Activated naive CD8-positive, alpha-beta T cell treated with anti-CD3 and anti-CD28 coated beads for 36 hours (primary cell): ENCODE data around the gene DYNC1H1. TPM values are rescaled to one million over a fixed set of nuclear protein-coding genes. Genes with fewer than 3 reads are reported as not detected.

Experiments
- DNase-seq: peaks from one replicate; pipeline ENCODE4 v3.0.0; 2021
- H3K27ac Mint-ChIP-seq: one replicate; pipeline ENCODE4 v1.8.0; 2022; ENCODE audit warnings: mild to moderate bottlenecking, moderate library complexity, mixed read lengths
- H3K27me3 Mint-ChIP-seq: one replicate; pipeline ENCODE4 v1.8.0; 2022; ENCODE audit warnings: mild to moderate bottlenecking, mixed read lengths
- H3K36me3 Mint-ChIP-seq: one replicate; pipeline ENCODE4 v1.8.0; 2021; ENCODE audit warnings: mild to moderate bottlenecking, mixed read lengths
- H3K4me1 Mint-ChIP-seq: one replicate; pipeline ENCODE4 v1.8.0; 2021; ENCODE audit warnings: mixed read lengths
- H3K4me3 Mint-ChIP-seq: one replicate; pipeline ENCODE4 v1.8.0; 2022; ENCODE audit warnings: mild to moderate bottlenecking, moderate library complexity, mixed read lengths
- H3K9me3 Mint-ChIP-seq: one replicate; pipeline ENCODE4 v1.8.0; 2022; ENCODE audit warnings: mixed read lengths
- total RNA-seq, 2 experiments: library from RNA; stranded (reverse); gene quantifications; one replicate each; pipeline ENCODE4 v1.2.3, GENCODE V29; 2021

DYNC1H1 gene
- total RNA-seq, 2 experiments from 2014 or later, result 216 to 227 TPM

DNA sequence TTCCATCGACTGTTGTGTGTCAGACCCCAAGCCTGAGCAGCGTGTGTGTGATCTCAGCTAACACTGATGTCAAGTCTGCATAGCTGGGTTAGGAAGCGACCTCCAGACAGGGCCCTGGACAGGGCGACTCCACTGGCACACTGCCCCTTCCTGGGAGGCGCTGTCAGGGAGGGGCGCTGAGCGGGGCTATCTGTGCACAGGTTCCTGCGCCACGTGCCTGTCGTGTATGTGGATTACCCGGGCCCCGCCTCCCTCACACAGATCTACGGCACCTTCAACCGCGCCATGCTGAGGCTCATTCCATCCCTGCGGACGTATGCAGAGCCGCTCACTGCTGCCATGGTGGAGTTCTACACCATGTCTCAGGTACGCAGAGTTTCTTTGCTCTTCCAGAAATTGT is 53.9 kb downstream of the DYNC1H1 start:
- H3K9me3 Mint-ChIP-seq, result no peaks in the 10 kb centered on the region

DNA sequence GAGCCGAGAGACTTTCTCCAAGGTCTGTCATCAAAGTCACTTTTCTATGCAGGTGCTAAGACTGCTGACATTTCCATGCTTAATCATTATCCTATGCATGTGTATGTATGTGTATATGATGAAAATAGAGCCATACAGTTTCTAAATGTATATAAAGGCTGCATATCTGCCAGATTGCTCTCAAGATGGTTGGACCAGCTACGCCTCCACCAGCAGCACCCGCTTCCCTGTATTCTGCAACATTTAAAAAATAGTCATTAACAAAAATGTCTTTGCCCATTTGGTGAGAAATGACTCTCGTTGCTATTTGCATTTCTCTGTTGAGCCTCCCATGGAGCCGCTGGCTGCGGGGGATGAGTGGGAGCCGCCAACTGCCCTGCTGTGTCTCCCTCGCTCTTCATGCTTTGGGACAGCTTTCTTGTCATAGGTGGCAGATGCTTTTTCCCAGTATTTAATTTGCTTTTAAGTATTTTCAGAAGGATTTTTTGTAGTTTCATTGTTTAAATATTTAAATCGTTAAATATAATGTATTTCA is 54.7 kb downstream of the DYNC1H1 start:
- H3K4me1 Mint-ChIP-seq, result peaks cover 28% of the 10 kb centered on the region
- H3K36me3 Mint-ChIP-seq, result peaks cover 41% of the 10 kb centered on the region
- no peaks in the 10 kb centered on the region for H3K27me3 Mint-ChIP-seq
- H3K9me3 Mint-ChIP-seq, result no peaks in the 10 kb centered on the region
- H3K27ac Mint-ChIP-seq, result peak overlapping the region; percentile 34
- no peak overlapping the region for H3K4me3 Mint-ChIP-seq
- no peak for DNase-seq

More for the DNA sequence above, 53.9 kb downstream of the DYNC1H1 start:
- Mint-ChIP-seq H3K4me3 (no peak overlapping the region), H3K36me3 (peaks cover 43% of the 10 kb centered on the region), H3K4me1 (peaks cover 28% of the 10 kb centered on the region), H3K27ac (peak overlapping the region; percentile 14), H3K27me3 (no peaks in the 10 kb centered on the region)
- DNase-seq, result no peak

DNA sequence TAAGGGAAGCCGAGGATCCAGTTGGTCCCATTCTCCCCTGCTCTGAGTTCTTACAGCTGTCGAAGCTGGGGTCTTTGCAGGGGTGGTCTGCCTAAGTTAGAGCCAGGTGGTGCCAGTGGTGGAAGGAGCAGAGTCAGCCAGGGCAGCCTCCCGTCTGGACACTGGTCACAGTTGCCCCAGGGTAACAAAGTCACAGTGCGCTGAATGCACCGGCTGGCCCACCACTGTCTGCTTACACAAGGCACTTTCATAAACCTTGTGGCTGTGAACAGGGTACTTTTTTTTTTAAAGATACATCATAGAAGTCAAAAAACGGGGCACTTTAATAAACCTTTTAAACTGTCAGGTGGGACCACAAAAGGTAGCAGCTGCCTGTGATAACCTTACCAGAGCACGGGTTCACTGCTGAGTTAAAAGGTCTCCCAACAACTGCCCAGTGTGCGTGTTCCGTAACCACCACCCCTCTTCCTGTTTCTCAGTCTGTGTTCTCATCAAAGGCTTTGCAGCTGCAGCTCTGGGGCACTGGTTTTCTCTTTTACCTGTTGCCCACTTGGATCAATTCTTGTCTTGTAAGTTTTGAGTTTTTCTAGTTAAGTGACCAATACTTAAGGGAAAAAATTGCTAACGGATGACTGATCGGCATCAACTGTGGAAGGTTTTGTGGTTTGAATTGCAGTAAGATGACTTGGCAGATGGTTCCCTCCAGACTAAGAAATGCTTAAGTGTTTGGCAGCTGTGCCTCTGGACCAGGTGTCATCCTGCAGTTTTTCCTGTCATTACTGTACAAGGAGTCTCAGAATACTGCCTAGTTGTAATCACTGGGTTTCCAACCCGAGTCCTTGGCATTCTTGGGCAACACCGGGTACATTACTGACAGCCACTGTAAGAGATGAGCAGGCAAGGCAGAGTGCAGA is 55.9 kb downstream of the DYNC1H1 start:
- Mint-ChIP-seq H3K36me3 (peaks cover 44% of the 10 kb centered on the region), H3K27me3 (no peaks in the 10 kb centered on the region), H3K9me3 (no peaks in the 10 kb centered on the region), H3K27ac (peak overlapping the region; percentile 91), H3K4me3 (peak overlapping the region; percentile 45), H3K4me1 (peaks cover 28% of the 10 kb centered on the region)
- DNase-seq, result peak; percentile 74

DNA sequence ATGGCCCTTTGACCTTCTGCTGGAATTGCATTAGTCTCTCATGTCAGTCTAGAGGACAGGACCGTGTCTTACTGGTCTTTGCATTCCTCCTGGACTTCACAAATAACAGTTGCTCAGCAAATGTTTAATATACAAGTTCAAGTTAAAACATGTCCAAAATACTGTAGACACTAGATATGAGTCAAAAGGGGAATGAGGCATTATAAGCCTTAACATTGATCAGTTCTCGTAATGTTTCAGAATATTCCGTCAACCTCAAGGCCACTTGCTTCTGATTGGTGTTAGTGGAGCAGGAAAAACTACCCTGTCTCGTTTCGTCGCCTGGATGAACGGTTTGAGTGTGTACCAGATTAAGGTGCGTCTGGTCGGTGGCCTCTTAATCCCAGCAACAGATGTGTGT is 62.6 kb downstream of the DYNC1H1 start:
- no peak overlapping the region for H3K4me3 Mint-ChIP-seq

DNA sequence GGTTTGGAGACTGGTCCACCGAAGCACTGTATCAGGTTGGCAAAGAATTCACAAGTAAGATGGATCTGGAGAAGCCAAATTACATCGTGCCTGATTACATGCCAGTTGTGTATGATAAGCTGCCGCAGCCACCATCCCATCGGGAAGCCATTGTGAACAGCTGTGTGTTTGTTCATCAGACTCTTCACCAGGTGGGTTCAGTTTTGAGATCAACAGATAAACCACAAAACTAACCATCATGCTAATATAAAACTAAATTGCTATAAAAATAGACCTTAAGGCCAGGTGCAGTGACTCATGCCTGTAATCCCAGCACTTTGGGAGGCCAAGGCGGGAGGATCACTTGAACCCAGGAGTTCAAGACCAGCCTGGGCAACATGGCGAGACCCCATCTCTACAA is 63.6 kb downstream of the DYNC1H1 start:
- Mint-ChIP-seq H3K4me1 (no peaks in the 10 kb centered on the region), H3K9me3 (no peaks in the 10 kb centered on the region), H3K27ac (no peak overlapping the region), H3K36me3 (peaks cover 33% of the 10 kb centered on the region), H3K27me3 (no peaks in the 10 kb centered on the region), H3K4me3 (no peak overlapping the region)
- no peak for DNase-seq

More for the DNA sequence above, 62.6 kb downstream of the DYNC1H1 start:
- Mint-ChIP-seq H3K4me1 (no peaks in the 10 kb centered on the region), H3K9me3 (no peaks in the 10 kb centered on the region), H3K27ac (peak overlapping the region; percentile 8), H3K36me3 (peaks cover 33% of the 10 kb centered on the region), H3K27me3 (no peaks in the 10 kb centered on the region)
- DNase-seq, result no peak

DNA sequence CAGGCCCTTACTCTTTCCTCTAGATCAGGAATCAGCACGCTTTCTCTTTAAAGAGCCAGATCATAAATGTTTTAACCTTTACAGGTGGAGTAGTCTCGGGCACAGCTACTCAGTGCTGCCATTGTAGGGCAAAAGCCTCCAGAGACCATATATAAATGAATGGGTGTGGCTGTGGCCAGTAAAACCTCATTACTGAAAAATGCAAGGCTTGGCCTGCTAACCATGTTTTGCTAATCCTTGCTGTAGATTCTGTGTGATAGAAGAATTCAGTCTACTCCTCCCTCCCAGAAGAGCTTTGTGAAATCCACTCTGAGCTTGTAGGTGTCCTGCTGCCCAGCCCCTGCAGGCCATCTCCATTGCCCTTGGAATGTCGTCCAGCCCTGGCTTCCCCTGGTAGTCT is 64.4 kb downstream of the DYNC1H1 start:
- no peak overlapping the region for H3K27ac Mint-ChIP-seq

DNA sequence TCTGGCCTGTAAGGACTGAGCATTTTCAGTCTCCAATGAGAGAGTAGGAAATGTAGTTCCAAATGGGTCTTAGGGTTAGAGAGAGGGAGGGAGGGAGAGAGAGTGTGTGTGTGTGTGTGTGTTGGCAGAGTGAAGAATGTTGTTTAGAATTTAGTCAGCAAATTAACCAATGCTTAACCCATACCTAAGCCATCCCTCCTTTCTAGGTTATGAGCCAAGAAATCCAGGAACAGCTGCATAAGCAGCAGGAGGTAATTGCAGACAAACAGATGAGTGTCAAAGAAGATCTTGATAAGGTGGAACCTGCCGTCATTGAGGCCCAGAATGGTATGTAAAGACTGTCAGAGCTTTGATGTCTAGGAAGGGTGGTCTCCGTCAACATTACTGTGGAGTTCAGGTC is 65.6 kb downstream of the DYNC1H1 start:
- Mint-ChIP-seq H3K4me3 (no peak overlapping the region), H3K27me3 (no peaks in the 10 kb centered on the region), H3K36me3 (peaks cover 38% of the 10 kb centered on the region), H3K27ac (no peak overlapping the region), H3K4me1 (no peaks in the 10 kb centered on the region), H3K9me3 (no peaks in the 10 kb centered on the region)
- DNase-seq, result no peak

More for the DNA sequence above, 64.4 kb downstream of the DYNC1H1 start:
- Mint-ChIP-seq H3K36me3 (peaks cover 38% of the 10 kb centered on the region), H3K27me3 (no peaks in the 10 kb centered on the region), H3K4me3 (no peak overlapping the region), H3K4me1 (no peaks in the 10 kb centered on the region), H3K9me3 (no peaks in the 10 kb centered on the region)
- no peak for DNase-seq

DNA sequence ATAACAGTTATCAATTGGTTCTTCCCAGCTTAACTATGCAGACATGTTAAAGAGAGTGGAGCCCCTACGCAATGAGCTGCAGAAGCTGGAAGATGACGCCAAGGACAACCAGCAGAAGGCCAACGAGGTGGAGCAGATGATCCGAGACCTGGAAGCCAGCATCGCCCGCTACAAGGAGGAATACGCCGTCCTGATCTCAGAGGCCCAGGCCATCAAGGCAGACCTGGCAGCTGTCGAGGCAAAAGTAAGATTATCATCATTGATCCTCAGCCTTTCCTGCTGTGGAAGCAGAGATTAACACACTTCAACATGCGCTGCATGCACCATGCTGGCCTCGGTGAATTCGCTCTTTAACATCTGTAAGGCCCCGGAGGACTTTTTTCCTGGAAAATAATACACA is 68.9 kb downstream of the DYNC1H1 start:
- H3K27ac Mint-ChIP-seq, result no peak overlapping the region
- H3K27me3 Mint-ChIP-seq, result no peaks in the 10 kb centered on the region
- H3K36me3 Mint-ChIP-seq, result peaks cover 31% of the 10 kb centered on the region
- H3K4me3 Mint-ChIP-seq, result no peak overlapping the region
- no peaks in the 10 kb centered on the region for H3K4me1 Mint-ChIP-seq
- DNase-seq, result no peak
- no peaks in the 10 kb centered on the region for H3K9me3 Mint-ChIP-seq

DNA sequence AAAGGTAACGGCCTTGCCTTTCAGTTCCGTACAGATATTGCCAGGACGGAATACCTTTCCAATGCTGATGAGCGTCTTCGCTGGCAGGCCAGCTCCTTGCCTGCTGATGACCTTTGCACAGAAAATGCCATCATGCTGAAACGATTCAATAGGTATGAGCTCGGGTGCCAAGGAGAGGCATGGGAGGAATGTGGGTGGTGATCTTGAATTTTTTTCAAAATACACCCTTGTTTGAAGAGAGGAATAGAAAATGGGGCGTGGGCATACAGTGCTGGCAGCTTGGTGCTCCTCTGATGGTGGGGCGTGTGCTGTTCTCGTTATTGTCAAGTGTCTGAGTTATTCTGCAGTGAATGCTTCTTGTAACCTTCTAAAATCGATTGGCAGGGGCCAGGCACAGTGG is 69.9 kb downstream of the DYNC1H1 start:
- H3K36me3 Mint-ChIP-seq, result peaks cover 28% of the 10 kb centered on the region
- no peak for DNase-seq

DNA sequence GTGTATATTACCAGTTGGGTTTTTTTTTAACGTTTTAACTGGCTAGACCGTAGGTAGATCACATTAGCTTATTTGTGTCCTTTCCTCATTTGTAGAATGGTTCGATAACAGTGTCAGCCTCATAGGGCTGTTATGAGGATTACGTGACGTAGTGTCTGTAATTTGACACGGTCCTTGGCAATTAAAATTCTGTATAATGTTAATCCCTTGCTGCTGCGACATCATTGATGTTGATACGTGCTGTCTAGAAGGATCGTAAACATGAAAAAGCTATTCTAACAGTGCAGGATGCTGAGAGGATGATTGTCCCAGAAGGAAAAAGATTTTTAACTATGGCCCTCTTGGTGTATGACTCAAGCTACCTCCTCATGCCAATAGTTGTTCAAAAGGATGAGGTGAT is 71.5 kb downstream of the DYNC1H1 start:
- no peaks in the 10 kb centered on the region for H3K27me3 Mint-ChIP-seq
- no peak overlapping the region for H3K27ac Mint-ChIP-seq
- peaks cover 27% of the 10 kb centered on the region for H3K36me3 Mint-ChIP-seq
- no peak overlapping the region for H3K4me3 Mint-ChIP-seq
- DNase-seq, result no peak
- H3K9me3 Mint-ChIP-seq, result no peaks in the 10 kb centered on the region
- H3K4me1 Mint-ChIP-seq, result no peaks in the 10 kb centered on the region

More for the DNA sequence above, 69.9 kb downstream of the DYNC1H1 start:
- no peak overlapping the region for H3K27ac Mint-ChIP-seq
- H3K9me3 Mint-ChIP-seq, result no peaks in the 10 kb centered on the region
- no peaks in the 10 kb centered on the region for H3K27me3 Mint-ChIP-seq
- H3K4me1 Mint-ChIP-seq, result no peaks in the 10 kb centered on the region
- no peak overlapping the region for H3K4me3 Mint-ChIP-seq

DNA sequence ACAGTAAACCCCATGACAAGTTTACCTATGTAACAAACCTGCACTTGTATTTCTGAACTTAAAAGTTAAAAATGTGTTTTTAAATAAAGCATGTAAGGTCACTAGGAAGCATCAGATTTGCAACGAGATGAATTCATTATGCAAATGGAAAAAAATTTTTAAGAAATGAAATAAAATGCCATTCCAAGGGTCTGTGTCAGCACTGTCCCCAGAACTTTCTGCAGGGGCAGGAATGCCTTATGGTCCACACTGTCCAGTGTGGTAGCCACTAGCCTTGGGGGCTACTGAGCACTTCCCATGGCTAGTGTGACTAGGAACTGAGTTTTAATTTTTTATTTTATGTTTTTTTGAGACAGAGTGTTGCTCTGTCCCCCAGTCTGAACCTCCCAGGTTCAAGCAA is 73.3 kb downstream of the DYNC1H1 start:
- Mint-ChIP-seq H3K36me3 (peaks cover 27% of the 10 kb centered on the region), H3K4me3 (no peak overlapping the region), H3K9me3 (no peaks in the 10 kb centered on the region), H3K4me1 (no peaks in the 10 kb centered on the region), H3K27ac (no peak overlapping the region), H3K27me3 (no peaks in the 10 kb centered on the region)
- no peak for DNase-seq

DNA sequence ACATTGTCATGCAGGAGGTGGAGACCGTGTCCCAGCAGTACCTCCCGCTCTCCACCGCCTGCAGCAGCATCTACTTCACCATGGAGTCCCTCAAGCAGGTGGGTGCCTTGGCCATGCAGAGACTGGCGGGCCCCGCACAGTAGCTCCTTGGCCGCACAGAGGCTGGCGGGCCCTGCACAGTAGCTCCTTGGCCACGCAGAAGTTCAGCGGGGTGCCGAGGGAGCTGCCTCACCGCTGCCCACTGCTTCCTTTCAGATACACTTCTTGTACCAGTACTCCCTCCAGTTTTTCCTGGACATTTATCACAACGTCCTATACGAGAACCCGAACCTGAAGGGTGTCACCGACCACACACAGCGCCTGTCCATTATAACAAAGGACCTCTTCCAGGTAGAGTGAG is 74.8 kb downstream of the DYNC1H1 start:
- Mint-ChIP-seq H3K36me3 (peaks cover 20% of the 10 kb centered on the region), H3K4me1 (no peaks in the 10 kb centered on the region), H3K4me3 (no peak overlapping the region), H3K9me3 (no peaks in the 10 kb centered on the region), H3K27me3 (no peaks in the 10 kb centered on the region), H3K27ac (no peak overlapping the region)
- no peak for DNase-seq

DNA sequence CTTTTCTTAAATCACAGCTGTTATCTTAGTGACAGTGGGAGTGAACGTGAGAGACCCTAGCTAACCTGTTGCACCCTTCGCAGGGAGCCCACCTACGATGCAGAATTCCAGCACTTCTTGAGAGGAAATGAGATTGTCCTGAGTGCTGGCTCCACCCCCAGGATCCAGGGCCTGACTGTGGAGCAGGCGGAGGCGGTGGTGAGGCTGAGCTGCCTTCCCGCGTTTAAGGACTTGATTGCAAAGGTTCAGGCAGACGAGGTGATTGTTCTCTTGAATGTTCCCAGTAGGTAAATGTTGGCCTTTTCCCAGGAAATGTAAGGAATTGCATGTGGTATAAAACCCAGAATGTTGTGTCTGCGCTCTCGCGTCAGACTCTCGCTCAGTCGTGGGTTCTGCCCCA is 75.8 kb downstream of the DYNC1H1 start:
- H3K27me3 Mint-ChIP-seq, result no peaks in the 10 kb centered on the region
- H3K9me3 Mint-ChIP-seq, result no peaks in the 10 kb centered on the region
- H3K4me3 Mint-ChIP-seq, result no peak overlapping the region
- H3K4me1 Mint-ChIP-seq, result no peaks in the 10 kb centered on the region
- DNase-seq, result no peak
- peaks cover 15% of the 10 kb centered on the region for H3K36me3 Mint-ChIP-seq
- no peak overlapping the region for H3K27ac Mint-ChIP-seq

DNA sequence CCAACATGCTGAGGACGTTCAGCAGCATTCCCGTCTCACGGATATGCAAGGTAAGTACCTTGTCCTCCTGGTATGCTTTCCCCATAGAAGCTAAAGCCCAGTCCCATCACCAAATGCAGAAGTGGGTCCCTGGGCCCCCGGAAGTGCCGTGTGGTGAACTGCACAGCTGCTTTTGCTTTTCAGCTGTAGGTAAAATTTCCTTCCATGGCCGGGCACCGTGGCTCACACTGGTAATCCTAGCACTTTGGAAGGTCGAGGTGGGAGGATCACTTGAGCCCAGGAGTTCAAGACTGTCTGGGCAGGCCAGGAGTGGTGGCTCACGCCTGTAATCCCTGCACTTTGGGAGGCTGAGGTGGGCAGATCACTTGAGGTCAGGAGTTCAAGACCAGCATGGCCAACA is 78.3 kb downstream of the DYNC1H1 start:
- Mint-ChIP-seq H3K36me3 (peaks cover 14% of the 10 kb centered on the region), H3K4me3 (no peak overlapping the region), H3K27me3 (no peaks in the 10 kb centered on the region), H3K9me3 (no peaks in the 10 kb centered on the region), H3K4me1 (no peaks in the 10 kb centered on the region), H3K27ac (no peak overlapping the region)
- DNase-seq, result no peak

DNA sequence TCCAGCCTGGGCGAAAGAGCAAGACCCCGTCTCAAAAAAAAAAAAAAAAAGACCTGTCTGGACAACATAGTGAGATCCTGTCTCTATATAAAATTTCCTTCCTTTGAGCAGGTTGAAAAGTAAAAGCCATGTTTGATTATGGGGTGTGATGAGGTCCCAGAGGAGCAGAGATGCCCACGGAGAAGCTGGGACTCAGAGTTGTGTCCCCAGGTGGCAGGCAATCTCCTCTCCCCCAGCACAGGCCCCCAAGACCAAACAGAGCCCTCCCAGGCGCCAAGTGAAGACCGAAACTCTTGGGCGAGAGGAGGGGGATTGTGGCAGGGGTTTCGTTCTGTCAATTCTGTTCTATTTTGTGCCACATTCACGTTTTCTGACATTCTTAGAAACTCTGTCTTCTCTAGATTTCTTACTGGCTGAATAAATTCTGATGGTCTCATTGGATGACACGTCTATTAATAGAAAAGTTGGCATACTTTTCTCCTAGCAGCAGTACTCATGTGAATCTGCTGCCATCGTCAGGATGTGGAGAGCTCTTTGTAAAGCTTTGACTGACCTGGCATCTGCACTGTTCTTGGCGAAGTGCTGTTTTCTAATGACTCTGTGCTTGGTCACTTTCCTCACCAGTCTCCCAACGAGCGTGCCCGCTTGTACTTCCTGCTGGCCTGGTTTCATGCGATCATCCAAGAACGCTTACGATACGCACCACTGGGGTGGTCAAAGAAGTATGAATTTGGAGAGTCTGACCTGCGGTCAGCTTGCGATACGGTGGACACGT is 79.1 kb downstream of the DYNC1H1 start:
- no peak for DNase-seq
- Mint-ChIP-seq H3K27me3 (no peaks in the 10 kb centered on the region), H3K9me3 (no peaks in the 10 kb centered on the region), H3K27ac (no peak overlapping the region), H3K4me1 (no peaks in the 10 kb centered on the region), H3K4me3 (no peak overlapping the region), H3K36me3 (peaks cover 14% of the 10 kb centered on the region)
